ENCODE data around the gene PCGF3.
"Not testable (repeated sequence)": the region's sequence is repeated elsewhere in the genome, so short reads cannot be mapped to it uniquely, and the experiment has no call there.

Gene PCGF3

GRCh38 chr4:764405-765169 lies 59.0 kb downstream of the PCGF3 start:
- DNase-seq = no peak

GRCh38 chr4:766152-766515 lies 60.5 kb downstream of the PCGF3 start:
- no peak for DNase-seq

DNA sequence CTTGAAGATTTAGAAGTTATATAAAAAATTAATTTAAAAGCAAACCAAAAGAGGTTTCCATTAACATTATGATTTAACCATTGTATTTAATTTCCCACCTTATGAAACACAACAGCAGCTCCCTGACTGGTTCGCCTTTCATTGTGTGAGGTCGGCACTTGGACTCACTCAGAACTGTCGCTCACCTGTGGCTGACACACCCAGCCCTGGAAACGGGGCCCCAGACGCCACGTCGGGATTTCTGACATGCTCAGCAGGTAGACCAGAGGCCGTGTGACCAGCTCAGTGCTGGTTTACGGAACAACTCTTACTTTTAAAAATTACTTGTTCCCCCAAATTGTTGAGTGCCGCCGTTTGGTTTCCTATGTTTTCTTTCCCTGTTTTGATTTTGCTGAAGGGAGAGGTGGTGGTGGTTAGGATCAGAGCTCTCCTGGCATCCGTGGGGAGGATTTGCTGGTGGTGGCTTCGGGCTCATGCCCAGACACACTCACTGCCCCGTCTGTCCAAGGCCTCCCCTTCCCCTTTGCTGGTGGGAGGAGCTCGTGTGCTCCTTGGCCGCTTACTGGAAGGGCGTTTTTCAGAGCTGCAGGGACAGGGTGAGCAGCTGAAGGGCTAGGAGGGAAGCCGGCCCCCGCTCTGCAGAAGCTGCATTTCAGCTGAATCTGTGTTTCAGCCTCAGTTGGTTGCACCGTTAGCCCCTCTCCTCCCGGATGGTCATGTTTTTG lies 61.1 kb downstream of the PCGF3 start:
- DNase-seq = no peak

- DNase-seq = no peak
These were observed 62.4 kb downstream of the PCGF3 start for GRCh38 chr4:768076-768475.

DNA sequence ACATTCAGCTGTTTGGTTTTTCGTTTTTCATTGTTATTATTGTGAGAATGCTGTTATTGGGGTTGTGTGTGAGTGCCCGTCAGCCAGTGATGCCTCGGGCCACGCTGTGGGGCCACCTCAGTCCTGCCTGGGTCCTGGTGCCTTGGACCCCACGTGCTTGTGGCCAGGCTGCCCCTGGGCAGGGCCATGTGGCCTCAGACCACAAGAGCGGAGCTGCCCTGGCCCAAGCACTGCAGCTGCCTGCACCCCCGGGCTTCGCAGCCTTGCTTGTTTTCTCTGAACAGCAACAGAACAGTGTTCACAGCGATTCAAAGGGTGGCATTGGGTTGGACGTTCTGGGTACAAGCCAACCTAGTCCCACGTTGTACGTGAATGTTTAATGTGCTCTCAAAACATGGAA lies 63.4 kb downstream of the PCGF3 start:
- DNase-seq = no peak

GRCh38 chr4:769511-769910 lies 63.9 kb downstream of the PCGF3 start:
- DNase-seq = no peak

DNA sequence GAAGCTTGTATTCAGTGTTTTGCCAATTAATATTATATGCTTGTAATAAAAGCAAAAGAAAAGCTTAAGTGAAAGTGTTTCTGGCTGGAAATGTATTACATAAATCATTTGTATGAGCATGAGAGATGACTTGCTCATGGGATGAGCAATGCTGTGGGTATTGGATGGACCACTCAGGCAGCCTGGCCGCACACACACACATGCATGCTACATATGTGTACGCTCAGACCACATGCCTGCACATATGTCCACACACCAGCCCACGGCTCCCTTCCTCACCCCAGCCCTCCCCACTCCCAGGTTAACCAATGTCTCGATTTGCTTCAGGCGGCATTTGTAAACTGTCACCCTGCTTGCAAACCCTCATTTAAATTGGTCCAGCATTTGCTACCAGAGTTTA lies 64.4 kb downstream of the PCGF3 start:
- DNase-seq = no peak

- no peak for DNase-seq
These were observed 65.8 kb downstream of the PCGF3 start for GRCh38 chr4:771464-771863.

DNA sequence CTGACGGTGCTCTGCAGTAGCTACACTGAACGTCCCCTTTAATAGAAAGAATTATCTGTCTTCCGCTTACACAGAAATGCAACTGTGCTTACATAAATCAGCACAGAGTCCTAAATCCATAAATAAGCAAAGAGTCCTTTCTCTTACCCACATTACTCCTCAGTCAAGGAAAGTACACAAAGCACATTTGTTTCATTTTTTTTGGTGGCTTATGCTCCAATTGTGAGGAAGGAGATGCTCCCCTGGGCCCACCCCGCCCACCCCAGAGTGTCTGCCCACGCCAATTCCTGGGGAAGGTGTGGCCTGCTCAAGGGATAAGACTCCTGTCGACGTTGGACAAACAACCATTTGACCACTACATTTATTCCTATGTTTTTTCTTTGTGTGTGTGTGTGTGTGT lies 66.5 kb downstream of the PCGF3 start:
- no peak for DNase-seq

GRCh38 chr4:772776-773175 lies 67.1 kb downstream of the PCGF3 start:
- no peak for DNase-seq

DNA sequence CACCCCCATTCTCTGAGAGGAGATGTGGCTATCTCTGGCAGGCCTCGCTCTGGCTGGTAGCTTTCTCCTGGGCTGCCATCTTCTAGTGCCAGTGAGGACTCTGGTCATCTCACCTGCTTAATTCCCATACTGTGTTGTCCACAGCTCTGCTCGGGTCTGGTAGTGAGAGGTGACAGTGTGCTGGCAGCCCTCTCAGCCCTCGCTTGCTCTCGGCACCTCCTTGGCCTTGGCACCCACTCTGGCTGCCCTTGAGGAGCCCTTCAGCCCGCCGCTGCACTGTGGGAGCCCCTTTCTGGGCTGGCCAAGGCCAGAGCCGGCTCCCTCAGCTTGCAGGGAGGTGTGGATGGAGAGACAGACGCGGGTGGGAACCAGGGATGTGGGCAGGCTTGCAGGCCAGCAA lies 67.6 kb downstream of the PCGF3 start:
- no peak for DNase-seq

DNA sequence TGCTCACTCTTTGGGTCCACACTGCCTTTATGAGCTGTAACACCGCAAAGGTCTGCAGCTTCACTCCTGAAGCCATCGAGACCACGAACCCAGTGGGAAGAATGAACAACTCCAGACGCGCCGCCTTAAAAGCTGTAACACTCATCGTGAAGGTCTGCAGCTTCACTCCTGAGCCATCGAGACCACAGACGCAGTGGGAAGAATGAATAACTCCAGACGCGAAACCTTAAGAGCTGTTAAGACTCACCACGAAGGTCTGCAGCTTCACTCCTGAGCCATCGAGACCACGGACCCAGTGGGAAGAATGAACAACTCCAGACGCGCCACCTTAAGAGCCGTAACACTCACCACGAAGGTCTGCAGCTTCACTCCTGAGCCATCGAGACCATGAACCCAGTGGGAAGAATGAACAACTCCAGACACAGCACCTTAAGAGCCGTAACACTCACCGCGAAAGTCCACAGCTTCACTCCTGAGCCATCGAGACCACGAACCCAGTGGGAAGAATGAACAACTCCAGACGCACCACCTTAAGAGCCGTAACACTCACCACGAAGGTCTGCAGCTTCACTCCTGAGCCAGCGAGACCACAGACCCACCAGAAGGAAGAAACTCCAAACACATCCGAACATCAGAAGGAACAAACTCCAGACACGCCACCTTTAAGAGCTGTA lies 68.9 kb downstream of the PCGF3 start:
- not testable (repeated sequence) for DNase-seq

GRCh38 chr4:775485-775884 lies 69.9 kb downstream of the PCGF3 start:
- DNase-seq = not testable (repeated sequence)

- DNase-seq = no peak
These were observed 71.3 kb downstream of the PCGF3 start for GRCh38 chr4:776743-777441.

DNA sequence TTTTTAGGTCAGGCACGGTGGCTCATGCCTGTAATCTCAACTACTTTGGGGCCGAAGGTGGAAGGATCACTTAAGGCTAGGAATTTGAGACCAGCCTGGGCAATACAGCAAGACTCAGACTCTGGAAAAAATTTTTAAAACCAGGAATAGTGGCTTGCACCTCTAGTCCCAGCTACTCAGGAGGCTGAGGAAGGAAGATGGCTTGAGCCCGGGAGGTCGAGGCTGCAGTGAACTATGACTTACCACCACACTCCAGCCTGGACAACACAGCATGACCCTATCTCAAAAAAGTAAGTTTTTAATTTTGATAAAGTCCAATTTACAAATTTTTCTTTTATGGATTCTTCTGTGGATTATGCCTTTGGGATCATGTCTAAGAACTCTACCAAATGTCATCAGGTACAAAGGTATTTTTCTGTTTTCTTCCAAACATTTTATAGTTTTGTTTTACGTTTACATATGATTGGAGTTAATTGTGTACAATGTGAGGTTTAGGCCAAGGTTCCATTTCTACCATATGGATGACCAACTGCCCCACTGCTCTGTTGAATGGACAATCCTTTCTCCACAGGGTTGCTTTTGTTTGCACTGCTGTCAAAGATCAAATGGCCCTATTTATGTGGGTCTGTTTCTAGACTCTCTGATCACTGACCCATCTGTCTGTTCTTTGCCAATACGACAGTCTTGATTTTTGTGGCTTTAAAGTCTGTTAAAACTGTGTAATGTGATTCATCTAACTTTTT lies 72.1 kb downstream of the PCGF3 start:
- DNase-seq = no peak

GRCh38 chr4:779555-779954 lies 73.9 kb downstream of the PCGF3 start:
- no peak for DNase-seq

DNA sequence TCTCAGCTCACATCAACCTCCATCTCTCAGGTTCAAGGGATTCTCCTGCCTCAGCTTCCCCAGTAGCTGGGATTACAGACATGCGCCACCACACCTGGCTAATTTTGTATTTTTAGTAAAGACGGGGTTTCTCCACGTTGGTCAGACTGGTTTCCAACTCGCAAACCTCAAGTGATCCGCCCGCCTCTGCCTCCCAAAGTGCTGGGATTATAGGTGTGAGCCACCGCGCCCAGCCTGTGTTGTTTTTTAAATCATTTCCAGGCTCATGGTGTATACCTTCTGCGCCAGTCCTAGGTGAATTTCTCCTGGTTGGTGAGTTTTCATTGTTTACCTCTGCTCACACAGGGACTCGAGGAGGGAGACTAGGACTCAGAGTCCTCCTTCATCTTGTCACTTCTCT lies 74.6 kb downstream of the PCGF3 start:
- DNase-seq = not testable (repeated sequence)

- no peak for DNase-seq
These were observed 75.3 kb downstream of the PCGF3 start for GRCh38 chr4:780716-781492.

- peak; percentile 92 to 98 for DNase-seq
These were observed 76.0 kb downstream of the PCGF3 start for GRCh38 chr4:781493-782216.

DNA sequence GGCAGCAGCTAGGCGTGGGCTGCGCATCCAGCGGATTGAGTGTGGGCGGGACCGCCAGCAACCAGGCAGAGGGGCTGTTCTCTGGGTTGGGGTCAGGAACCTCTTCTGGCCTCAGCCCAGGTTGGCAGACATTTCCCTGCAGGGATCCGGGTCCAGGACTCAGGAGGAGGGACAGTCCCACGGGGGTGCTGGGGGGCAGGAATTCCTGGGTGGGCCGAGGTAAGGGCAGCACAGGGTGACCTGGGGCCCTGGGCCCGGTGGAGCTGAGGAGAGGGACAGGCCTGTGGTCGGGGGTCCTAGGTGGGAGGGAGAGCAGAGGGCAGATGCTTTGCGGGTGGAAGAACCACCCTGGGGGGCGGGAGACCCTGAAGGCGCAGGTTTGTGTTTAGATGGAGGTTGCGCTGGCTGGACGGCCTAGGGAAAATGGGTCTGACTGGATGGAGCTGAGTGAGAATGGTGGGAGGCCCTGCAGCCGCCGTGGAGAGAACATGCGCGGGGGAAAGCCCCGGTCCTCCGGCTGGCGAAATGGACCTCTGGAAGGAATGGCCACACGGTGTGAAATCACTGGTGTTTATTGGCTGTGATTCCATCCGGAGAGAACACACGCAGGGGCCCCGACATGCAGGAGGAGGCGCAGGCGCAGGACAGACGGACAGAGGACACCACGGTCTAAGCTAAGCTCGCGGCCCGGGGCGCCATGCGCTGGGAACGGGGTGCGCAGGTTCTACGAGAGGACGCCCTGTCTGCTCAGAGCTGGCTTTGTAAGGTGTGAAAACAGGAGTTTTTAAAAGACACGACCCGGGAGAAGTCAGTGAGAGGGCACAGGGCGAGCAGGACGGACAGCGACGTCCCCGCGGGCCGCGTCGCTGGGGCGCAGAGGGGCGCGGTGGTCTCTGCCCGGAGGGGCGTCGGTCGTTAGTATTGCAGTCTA lies 79.0 kb downstream of the PCGF3 start:
- DNase-seq = no peak
